Forelimb muscle (tissue), 1 donor: Measurements from ENCODE around the gene HMHB1. TPM values are rescaled to one million over a fixed set of nuclear protein-coding genes. Genes with fewer than 3 reads are reported as not detected.
A peak's percentile ranks its signal among the peaks of the same experiment; 100 is the strongest.

Experiments used
- DNase-seq: peaks from one replicate; pipeline ENCODE4 v3.0.0-alpha.2; 2013; ENCODE audit warnings: low read depth
- polyA plus RNA-seq: library from polyadenylated mRNA; unstranded; fragments of 120-200 nt; gene quantifications from one replicate; pipeline ENCODE4 v1.2.1, GENCODE V29; 2013; ENCODE audit not compliant: insufficient read length

HMHB1 gene
- polyA plus RNA-seq, 1 donor, result 0.38 TPM

DNA sequence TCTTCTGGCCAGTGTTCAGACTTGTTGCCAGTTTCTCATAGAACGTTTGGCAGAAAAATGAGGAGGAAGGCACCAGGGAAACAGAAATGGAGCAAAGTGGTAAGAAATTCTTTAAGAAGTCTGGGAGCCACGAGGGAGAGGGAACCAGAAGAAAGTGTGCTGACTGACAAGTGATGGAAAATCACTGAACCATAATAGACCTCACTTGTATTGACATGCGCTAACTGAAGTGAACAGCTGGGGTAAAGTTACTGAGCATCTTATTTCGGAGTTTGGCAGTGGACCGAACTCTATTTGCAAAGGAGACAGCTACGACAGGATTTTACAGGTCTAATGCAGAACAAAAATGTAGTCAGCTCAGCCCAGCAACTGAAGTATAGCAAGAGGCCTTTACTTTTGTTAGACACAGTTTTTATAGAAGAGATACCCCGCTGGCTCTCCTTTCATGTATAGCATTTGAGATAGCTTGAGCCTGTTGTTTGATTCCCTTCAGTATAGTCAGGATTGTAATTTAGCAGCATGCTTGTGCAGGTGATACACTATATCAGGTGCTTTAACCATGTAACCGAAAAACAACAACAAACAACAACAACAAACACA is 53.6 kb downstream of the HMHB1 start:
- DNase-seq, result peak; percentile 52
